A673 (cell line): Measurements from ENCODE around the gene CGB3. TPM values are rescaled to one million over a fixed set of nuclear protein-coding genes. Genes with fewer than 3 reads are reported as not detected.
"Not testable (repeated sequence)": the region's sequence is repeated elsewhere in the genome, so short reads cannot be mapped to it uniquely, and the experiment has no call there.

Source experiments
- BruUV-seq: library from RNA; stranded (reverse); fragments of 400-500 nt; replicated peaks from 2 replicates; lab custom pipeline; 2021; lab: Mats Ljungman, UMichigan
- CTCF ChIA-PET: fragments of 300-600 bp; sonication (Branson Sonifier 250); formaldehyde crosslinking; loops from one replicate; lab custom pipeline; 2022; ENCODE audit warnings: antibody characterized with exemption; lab: Charles Lee
- POLR2A ChIA-PET: fragments of 300-600 bp; sonication (Branson Sonifier 250); formaldehyde crosslinking; loops from one replicate; lab custom pipeline; 2022; ENCODE audit warnings: antibody characterized with exemption; ENCODE audit not compliant: low non-redundant PET; lab: Charles Lee
- DNase-seq: peaks from one replicate; pipeline ENCODE4 v3.0.0-alpha.2; 2015; ENCODE audit warnings: low spot score
- H3K27ac ChIP-seq: fragments of 200-600 bp; sonication (generic); 2 replicates; pipeline ENCODE4 v1.5.1; 2016; ENCODE audit warnings: mixed run types, low read depth, mild to moderate bottlenecking, mixed read lengths, antibody characterized with exemption, low read length; ENCODE audit not compliant: poor library complexity, severe bottlenecking
- H3K27me3 ChIP-seq: fragments of 200-600 bp; sonication (generic); replicated peaks from 2 replicates; pipeline ENCODE4 v1.6.1; 2017; ENCODE audit warnings: mixed run types, low read depth, mild to moderate bottlenecking, mixed read lengths, antibody characterized with exemption, low read length; ENCODE audit not compliant: insufficient read depth, poor library complexity
- H3K36me3 ChIP-seq: fragments of 200-600 bp; sonication (generic); 2 replicates; pipeline ENCODE4 v1.6.1; 2016; ENCODE audit warnings: mixed run types, mild to moderate bottlenecking, mixed read lengths, antibody characterized with exemption, low read length; ENCODE audit not compliant: insufficient read depth, poor library complexity, severe bottlenecking
- H3K4me1 ChIP-seq: fragments of 200-600 bp; sonication (generic); 2 replicates; pipeline ENCODE4 v1.6.1; 2017; ENCODE audit warnings: mixed run types, mild to moderate bottlenecking, mixed read lengths, antibody characterized with exemption, low read length; ENCODE audit not compliant: insufficient read depth, poor library complexity, severe bottlenecking
- H3K4me3 ChIP-seq: fragments of 200-600 bp; sonication (generic); 2 replicates; pipeline ENCODE4 v1.5.1; 2016; ENCODE audit warnings: low read depth, mixed run types, mild to moderate bottlenecking, mixed read lengths, low read length; ENCODE audit not compliant: poor library complexity, severe bottlenecking
- H3K9me3 ChIP-seq: fragments of 200-600 bp; sonication (generic); 2 replicates; pipeline ENCODE4 v1.6.1; 2016; ENCODE audit warnings: mixed run types, low read depth, mild to moderate bottlenecking, mixed read lengths, antibody characterized with exemption, low read length; ENCODE audit not compliant: poor library complexity, severe bottlenecking
- CTCF ChIP-seq: fragments of 300-800, 200-600 bp; sonication (generic); conservative IDR thresholded peaks from 2 replicates; pipeline ENCODE4 v1.5.1; 2017; ENCODE audit warnings: low read depth, mild to moderate bottlenecking, antibody characterized with exemption, low read length, moderate library complexity, mixed read lengths
- EZH2 ChIP-seq: fragments of 200-600 bp; sonication (generic); IDR thresholded peaks from 2 replicates; pipeline ENCODE4 v1.6.1; 2017; ENCODE audit warnings: borderline replicate concordance, low read depth, mild to moderate bottlenecking, mixed read lengths, antibody characterized with exemption, low read length; ENCODE audit not compliant: poor library complexity, severe bottlenecking
- intact Hi-C: fragments of 100-400 bp; cut with micrococcal nuclease; formaldehyde crosslinking; loops from one replicate; pipeline ENCODE4 v1.10.0; 2022; ENCODE audit not compliant: unreplicated experiment
- total RNA-seq: library from RNA; stranded (reverse); gene quantifications from 2 replicates; pipeline ENCODE4 v1.2.3, GENCODE V29; 2021

The CGB3 gene
- total RNA-seq, 1 experiment from 2014 or later, result not detected

- CTCF ChIA-PET, H3K36me3 ChIP-seq, POLR2A ChIA-PET, BruUV-seq, H3K4me3 ChIP-seq, H3K4me1 ChIP-seq, H3K27me3 ChIP-seq, DNase-seq, intact Hi-C loops, H3K9me3 ChIP-seq, H3K27ac ChIP-seq: not testable (repeated sequence)
Observed at GRCh38 chr19:49025599-49025998, 1.5 kb upstream of the CGB3 start.

- BruUV-seq, H3K36me3 ChIP-seq, DNase-seq, H3K27ac ChIP-seq, H3K4me1 ChIP-seq, H3K4me3 ChIP-seq, H3K27me3 ChIP-seq, H3K9me3 ChIP-seq, intact Hi-C loops, POLR2A ChIA-PET, CTCF ChIA-PET: not testable (repeated sequence)
Observed at GRCh38 chr19:49025088-49025487, 955 bp upstream of the CGB3 start.

GRCh38 chr19:49022116-49022515 is 2.0 kb downstream of the CGB3 start:
- POLR2A ChIA-PET, result no interaction called here

GRCh38 chr19:49020931-49021895 is 2.9 kb downstream of the CGB3 start:
- Histone ChIP-seq H3K4me3 (no peak overlapping the region), H3K27ac (no peak overlapping the region), H3K36me3 (no peaks in the 10 kb centered on the region), H3K9me3 (no peaks in the 10 kb centered on the region), H3K4me1 (peaks cover 15% of the 10 kb centered on the region), H3K27me3 (no peaks in the 10 kb centered on the region)
- CTCF ChIA-PET, result interaction anchor here (1.3 kb wide), 1 partner anchor 21 kb away, joined by 6 read pairs; no protein-coding TSS in a partner anchor
- DNase-seq, result no peak
- POLR2A ChIA-PET, result no interaction called here
- intact Hi-C loops, result no loop called here
- no peak for TF ChIP-seq EZH2
- BruUV-seq, result no TSS peak

More at GRCh38 chr19:49022116-49022515, 2.0 kb downstream of the CGB3 start:
- Histone ChIP-seq H3K9me3 (no peaks in the 10 kb centered on the region), H3K4me3 (no peak overlapping the region), H3K4me1 (peaks cover 15% of the 10 kb centered on the region), H3K27me3 (no peaks in the 10 kb centered on the region), H3K36me3 (no peaks in the 10 kb centered on the region), H3K27ac (no peak overlapping the region)
- no peak for TF ChIP-seq CTCF
- TF ChIP-seq EZH2, result no peak
- no TSS peak for BruUV-seq
- CTCF ChIA-PET, result interaction anchor here (0.7 to 1.3 kb wide), 2 partner anchors 22 to 37 kb away, joined by 6 to 7 read pairs; no protein-coding TSS in a partner anchor
- no peak for DNase-seq
- intact Hi-C loops, result no loop called here
